ENCODE results near the gene TIMM22.

- TF ChIP-seq CTCF (IDR thresholded peaks at IDR 0.05 in 8 of 11, conservative IDR thresholded peaks at IDR 0.05 in 3 of 11) (no peak), POLR2A (IDR thresholded peaks at IDR 0.05) (no peak), POLR2AphosphoS5 (IDR thresholded peaks at IDR 0.05) (no peak)
Observed at GRCh38 chr17:1029922-1030644, 33.2 kb downstream of the TIMM22 start.
